CD4-positive, alpha-beta T cell treated with Interleukin-4 for 4 hours (primary cell): Measurements from ENCODE around the gene TMEM82.
"Not testable (repeated sequence)": the region's sequence is repeated elsewhere in the genome, so short reads cannot be mapped to it uniquely, and the experiment has no call there.

Source experiments
- DNase-seq: peaks from one replicate; pipeline ENCODE4 v3.0.0-alpha.2; 2020

The TMEM82 gene

DNA sequence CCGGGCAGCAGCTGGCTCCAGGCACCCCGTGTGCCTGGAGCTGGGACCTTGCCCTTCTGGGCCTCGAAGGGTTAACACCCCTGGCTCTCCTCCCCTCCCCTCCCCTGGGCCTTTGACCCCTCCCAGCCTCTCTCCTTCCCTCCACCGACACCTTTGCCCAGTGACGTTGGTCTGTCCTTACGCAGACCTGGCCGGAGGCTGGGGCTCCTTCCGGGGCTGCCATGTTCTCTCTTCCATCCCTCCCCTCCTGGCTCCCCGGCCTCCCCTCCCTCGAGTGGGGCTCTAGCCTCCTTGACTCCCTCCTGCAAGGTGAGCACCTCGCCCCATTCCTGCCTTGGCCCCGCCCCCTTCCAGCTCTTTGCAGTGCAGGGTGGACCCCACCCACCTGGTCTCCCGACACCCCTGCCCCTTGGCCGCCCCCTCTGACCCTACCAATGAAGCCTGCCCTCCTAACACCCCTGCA lies at the start of gene TMEM82:
Gene TMEM82 (plus strand): TSS at position 161 of the 463 bp plus-strand sequence. CDS start 61 bp downstream, at position 222.
- no peak for DNase-seq

DNA sequence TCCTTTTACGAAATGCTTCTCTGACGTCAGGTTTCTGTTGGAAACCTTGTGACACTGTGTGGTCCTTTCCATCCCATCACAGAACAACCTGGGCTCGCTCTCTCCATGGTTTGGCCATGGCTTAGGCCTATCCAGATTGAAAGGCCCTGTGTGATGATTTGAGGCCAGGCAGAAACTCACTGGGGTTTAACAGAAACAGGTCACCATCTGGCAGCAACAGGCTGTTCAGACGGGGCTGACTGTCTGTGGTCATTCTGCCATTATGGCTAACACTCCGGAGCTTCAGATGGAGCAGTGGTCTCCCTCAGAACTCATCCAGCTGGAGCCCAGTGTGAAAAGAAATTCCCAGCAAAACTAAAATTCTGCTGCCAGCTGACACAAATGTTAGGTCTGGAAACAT lies 48.9 kb upstream of the TMEM82 start:
- no peak for DNase-seq

DNA sequence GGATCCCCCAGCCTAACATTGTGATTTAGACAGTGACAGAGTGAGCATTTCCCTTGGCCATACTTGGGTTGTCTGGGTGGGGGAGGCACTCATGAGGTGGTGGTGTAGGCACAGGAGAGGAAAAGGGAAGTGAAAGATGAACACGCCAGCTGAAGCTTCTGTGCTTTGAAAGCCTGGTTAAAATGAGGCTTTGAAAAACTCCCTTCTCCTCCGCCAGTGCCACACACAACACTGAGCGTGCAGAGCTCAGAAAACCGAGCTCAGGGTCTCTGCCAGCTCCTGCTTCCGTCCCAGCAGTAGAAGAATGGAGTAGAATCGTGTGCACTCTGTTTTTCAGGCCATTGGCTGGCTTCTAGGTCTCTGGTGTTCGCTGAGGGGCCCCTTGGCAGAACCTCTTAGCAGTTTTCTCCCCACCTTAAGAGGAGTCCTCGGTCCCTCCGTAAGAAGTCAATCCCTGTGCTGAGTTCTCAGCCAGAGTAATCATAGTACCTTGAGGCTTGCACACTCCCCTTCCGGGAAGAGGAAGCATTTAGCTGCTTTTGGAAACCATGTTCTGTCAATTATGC lies 45.3 kb upstream of the TMEM82 start:
- DNase-seq, result peak; percentile 30

DNA sequence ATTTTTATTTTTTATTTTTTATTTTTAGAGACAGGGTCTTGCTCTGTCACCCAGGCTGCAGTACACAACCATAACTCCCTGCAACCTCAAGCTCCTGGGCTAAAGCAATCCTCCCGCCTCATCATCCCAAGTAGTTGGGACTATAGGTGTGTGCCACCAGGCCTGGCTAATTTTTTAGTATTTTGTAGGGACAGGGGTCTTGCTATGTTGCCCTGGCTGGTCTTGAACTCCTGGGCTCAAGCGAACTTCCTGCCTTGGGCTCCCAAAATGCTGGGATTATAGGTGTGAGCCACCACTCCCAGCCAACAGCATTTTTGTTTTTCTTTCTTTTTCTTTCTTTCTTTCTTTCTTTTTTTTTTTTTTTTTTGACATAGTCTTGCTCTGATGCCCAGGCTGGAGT lies 44.1 kb upstream of the TMEM82 start:
- no peak for DNase-seq

DNA sequence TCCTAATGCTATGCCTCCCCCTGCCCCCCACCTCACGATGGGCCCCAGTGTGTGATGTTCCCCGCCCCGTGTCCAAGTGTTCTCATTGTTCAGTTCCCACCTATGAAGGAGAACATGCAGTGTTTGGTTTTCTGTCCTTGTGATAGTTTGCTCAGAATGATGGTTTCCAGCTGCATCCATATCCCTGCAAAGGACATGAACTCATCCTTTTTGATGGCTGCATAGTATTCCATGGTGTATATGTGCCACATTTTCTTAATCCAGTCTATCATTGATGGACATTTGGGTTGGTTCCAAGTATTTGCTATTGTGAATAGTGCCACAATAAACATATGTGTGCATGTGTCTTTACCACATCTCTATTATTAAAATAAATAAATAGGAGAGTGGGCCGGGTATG lies 43.0 kb upstream of the TMEM82 start:
- DNase-seq, result not testable (repeated sequence)

DNA sequence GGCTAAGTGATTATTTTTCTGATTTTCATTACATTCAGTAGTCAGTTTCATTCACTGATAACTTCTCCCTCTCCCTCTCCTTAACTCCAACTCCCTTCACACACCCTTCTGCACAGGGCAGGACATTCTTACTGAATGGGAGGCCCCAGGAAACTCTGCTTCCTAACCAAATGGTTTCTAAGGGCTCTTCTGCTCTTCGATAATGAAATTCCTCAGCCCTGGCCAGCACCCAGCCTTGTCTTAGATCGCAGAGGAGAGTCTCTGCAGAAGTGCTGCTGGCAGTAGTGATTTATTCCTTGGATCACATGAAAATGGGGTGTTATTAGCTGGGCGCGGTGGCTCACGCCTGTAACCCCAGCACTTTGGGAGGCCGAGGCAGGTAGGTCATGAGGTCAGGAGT lies 41.8 kb upstream of the TMEM82 start:
- DNase-seq, result no peak

DNA sequence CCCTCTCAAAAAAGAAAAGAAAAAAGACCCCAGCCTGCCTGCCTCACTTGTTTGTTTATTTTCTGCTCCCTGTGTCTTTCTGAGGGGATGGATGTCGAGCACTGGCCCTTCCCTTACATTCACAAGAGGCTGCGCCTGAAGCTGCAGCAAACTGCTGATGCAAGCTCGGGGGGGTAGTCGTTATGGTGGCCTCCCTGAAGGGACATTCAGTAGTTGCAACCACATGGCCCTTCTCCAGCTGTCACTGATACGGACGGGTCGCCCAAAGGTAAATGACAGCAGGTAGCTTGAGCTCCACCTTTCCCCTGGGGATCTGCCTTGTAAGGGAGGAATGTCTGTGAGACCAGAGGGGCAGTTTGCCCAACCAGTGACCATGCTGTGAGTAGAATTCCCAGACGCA lies 40.5 kb upstream of the TMEM82 start:
- DNase-seq, result no peak

DNA sequence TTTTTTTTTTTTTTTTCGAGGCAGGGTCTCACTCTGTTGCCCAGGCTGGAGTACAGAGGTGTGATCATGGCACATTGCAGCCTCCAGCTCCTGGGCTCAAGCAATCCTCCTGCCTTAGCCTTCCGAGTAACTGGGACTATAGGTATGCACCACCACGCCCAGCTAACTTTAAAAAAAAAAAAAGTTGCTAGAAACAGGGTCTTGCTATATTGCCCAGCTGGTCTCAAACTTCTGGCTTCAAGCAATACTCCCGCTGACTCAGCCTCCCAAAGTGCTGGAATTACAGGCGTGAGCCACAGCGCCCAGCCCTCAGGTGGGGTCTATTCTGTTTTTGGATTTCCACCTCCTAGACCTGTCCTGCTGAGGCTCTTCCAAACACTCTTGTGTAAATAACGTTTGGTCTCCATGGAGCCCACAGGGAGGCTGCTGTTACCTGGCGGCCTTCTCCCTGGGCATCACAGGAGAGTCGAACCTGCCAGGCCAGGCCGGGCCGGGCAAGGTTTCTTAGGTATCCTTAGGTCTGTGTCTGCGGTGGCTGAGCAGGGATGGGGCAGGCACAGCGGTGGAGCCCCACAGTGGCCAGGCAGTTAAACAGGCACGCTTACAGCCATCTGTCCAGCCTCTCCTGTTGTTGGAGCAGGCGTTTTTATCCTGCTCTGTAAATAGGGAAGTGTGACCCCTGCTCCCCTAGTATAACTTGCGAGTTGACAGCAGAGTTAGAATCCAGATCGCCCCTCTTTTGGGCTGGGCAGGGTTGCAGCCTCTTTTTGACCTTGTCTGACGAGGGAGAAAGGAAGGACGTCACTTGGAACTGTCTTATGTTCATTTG lies 39.4 kb upstream of the TMEM82 start:
- DNase-seq, result no peak

DNA sequence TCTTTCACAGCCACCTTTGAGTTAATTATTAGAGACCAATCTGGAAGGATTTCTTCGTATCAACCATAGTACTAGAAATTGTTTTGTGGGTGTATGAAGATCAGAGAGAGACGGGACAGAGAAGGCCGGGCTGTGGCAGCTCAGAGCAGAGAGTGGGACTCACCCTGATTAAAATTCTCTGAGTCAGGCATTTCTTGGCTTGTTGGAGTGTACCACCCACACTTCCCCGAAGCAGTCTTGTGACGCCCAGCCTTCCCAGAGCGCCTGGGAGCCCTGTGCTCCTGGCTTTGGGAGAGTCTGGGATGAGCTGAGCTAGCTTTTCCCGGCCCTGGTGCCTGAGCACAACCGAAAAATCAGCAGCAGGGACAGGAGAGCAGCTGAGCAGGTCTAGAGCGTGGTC lies 38.7 kb upstream of the TMEM82 start:
- no peak for DNase-seq

DNA sequence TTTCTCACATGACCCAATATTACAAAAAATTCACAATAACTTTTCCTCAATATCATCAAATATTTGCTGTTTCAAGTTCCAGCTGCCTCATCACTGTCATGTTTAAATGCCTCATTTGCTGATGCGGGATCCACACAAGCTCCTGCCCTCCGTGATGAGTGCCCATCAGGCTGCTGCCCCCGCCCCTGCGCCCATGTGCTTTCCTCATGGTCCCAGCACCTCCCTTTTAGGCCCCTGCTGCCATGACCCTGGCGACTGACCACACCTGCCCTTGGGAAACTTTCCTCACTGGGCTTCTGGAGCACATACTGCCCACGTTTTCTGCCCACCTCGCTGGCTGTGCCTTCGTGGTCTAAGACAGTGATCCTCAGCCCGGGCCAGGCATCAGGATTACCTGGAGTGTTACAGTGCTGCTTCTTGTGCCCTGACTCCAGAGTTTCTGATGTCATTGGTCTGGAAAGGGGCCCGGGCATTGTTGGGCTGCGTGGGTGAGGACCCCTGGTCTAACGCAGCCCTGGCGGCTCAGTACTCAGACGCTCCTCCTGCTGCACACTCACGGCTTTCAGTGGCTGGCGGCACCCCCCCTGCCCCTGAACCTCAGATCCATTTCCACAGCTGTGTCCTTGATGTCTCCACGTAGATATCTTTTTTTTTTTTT lies 37.6 kb upstream of the TMEM82 start:
- DNase-seq, result no peak

DNA sequence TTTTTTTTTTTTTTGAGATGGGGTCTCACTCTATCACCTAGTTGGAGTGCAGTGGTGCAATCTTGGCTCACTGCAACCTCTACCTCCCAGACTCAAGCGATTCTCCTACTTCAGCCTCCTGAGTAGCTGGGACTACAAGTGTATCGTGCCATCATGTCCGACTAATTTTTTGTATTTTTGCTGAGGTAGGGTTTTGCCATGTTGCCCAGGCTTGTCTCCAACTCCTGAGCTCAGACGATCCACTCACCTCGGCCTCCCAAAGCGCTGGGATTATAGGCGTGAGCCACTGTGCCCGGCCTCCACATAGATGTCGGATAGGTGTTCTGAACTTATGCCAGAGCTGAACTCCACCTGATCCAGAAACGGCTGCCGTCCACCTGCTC lies 37.1 kb upstream of the TMEM82 start:
- DNase-seq, result no peak

DNA sequence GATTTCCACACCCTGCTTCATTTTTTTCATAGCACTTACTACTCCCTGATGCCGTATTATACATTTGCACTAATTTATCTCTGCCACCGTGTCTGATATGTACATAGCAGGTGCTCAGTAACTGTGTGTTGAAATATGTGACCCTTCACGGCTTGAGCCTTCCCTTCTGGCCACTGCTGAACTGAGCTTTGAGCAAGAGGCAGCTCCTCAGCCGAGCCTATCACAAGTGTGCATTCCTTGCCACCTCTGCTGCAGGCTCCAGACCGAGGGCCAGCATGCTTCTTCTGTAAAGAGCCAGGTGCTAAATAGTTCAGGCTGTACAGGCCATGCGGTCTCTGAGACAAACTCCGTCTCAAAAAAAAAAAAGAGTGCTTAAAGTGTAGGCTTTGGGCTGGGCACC lies 35.5 kb upstream of the TMEM82 start:
- DNase-seq, result no peak

DNA sequence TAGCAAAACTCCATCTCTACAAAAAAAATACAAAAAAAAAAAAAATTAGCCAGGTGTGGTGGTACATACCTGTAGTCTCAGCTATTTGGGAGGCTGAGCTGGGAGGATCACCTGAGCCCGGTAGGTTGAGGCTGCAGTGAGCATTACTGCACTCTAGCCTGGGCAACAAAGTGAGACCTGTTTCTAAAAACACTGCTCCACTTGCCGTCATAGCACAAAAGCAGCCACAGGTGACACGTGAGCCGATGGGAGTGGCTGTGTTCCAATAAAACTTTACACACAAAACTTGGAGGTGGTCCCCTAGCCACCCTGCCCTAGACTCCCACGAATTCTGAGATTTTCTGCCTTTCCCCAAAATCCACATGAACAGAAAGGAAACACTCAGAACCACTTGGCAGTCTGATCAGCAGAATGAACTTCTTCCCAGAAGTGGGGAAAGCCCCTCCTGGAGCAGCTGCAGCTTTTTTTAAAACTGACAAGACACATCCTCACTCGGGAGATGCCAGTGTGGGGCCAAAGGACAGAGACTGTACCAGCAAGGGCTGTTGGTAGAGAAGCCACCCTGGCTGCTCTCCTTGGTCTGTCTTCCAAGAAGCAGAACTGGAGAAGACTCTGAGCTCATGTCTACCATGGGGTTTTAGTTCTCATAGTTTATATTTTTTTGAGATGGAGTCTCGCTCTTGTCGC lies 34.9 kb upstream of the TMEM82 start:
- DNase-seq, result no peak

DNA sequence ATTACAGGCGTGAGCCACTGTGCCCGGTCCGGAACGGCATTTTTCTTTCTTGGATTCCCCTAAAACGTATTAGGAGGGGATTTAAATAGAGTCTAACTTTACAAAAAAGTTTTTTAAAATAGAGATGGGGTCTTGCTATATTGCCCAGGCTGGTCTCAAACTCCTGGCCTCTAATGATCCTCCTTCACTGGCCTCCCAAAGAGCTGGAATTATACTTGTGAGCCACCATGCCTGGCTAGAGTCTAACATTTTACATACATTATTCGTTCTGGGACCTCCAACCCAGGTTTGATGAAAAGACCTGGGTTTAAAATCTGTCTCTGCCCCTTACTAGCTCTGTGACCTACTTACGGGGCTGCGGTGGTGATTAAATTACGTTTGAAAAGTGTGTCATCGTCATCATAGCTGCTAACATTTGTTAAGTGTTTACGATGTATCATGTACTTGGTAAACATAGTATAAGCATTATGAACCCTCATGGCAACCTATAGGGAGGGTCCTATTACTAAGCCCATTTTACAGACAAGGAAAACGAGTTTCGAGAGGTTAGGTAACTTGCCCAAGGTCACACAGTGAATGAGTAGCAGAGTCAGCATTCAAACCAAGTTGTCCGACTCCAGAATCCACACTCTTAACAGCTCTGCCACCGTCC lies 33.7 kb upstream of the TMEM82 start:
- no peak for DNase-seq

DNA sequence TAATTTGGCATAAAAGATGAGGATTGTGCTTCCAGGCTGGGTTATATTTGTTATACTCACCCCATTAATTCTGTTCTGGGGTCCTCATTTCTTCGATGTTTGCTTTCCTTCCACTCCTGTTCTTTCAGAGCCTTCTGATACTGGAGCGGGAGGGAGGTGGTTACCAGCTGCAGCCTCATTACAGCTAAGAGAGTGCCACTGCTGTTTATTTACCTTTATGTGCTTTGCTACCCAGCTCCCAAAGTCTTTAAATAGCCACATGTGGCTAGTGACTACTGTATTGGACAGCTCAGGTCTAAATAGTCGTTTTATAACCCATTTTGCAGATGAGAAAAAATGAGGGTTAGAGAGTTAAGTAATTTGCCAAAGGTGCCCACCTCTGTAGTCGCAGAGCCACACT lies 33.1 kb upstream of the TMEM82 start:
- DNase-seq, result no peak

DNA sequence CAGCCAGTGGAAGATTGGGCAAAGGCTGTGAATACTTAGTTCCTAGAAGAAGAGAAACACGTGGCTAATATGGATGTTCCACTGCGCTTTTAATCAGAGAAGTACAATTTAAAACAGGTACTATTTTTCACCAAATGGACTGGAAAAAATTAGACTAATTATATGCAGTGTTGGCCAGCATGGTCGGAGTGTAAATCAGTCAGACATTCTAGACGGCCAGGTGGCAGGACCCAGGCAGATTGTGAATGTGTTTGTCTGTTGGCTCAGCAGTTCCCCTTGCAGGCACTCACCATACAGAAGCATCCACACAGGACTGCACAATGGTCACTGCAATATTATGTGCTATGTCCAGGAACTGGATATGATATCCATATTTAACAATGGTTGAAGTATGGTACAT lies 30.1 kb upstream of the TMEM82 start:
- no peak for DNase-seq

DNA sequence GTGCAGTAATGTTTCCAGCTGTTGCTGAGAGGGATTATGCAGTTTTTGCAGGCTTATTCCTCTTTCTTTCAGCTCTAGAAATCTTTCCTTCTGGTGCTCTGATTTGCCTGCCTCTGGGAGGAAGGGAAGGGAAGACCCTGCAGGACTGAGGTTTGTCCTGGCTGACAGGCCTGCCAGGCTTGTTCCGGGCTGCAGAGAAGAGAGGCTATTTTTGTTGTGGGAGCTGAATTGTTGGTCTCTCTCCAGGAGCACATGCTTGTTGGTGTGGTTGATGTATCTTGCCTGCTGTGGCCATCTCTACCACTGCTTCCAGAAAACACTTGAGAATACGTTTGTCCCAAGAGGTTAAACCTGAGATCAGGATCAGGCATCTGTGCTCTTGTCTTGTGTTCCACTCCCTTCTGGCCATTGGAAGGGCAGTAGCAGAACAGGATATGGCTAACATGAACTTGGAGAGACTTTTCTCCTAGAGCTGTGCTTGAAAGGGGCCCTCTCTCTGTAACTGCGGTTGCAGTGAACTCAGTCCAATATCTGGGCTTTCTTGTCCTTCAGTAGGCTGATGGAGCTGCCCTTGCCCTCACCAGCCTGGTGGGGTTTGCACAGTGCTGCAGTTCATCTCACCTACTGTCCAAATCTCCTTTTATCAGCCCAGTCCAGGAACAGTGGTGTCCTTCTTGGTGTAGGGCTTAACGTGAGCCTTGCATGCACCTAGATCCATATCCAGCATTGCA lies 27.7 kb upstream of the TMEM82 start:
- no peak for DNase-seq

DNA sequence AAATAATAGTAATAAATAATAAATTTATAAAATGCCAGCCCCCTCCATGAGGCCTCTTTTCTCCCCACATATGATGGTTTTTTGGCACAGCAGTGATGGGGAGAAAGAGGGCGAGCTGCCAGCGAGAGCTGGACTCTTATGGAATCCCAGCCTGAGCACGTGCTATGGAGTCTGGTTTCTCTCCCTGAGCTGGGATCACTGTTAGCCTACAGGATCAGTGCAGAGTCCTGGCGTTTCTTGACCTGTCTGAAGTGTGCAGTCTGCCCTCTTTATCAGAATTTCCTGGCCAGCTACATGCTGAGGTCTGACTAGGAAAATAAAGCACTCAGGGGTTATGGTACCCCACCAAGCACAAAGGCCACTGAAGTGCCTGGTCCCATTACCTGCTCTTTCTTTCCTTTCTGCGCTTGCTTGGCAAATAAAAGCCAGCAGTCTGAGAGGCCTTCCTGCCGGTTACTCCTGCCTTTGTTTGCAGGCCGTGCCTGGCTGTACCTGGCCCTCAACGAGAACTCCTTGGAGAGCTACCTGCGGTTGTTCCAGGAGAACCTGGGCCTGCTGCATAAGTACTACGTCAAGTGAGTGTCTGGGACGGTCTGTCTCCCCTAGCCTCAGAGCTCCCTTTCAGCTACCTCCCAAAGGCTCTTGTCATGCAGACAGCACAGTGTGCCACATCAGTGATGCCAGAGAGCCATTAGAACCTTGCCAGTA lies 24.7 kb upstream of the TMEM82 start:
- no peak for DNase-seq

DNA sequence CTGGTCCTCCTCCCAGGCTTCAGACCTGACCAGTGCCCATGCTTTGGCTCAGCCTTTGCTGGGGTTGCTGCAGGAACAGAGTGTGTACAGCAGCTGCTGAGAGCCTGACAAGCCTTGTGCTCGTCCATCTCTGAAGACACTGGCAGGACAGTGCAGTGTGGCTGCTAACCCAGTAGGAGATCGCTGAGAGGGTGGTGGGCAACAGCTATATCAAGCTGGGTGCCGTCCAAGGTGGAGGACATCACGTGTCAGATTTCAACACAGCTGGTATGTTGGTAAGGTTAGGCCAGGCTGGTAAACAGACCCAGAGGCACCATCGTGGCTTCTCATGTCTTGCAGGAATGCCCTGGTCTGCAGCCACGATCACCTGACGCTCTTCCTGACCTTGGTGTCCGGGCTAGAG lies 24.1 kb upstream of the TMEM82 start:
- DNase-seq, result no peak

DNA sequence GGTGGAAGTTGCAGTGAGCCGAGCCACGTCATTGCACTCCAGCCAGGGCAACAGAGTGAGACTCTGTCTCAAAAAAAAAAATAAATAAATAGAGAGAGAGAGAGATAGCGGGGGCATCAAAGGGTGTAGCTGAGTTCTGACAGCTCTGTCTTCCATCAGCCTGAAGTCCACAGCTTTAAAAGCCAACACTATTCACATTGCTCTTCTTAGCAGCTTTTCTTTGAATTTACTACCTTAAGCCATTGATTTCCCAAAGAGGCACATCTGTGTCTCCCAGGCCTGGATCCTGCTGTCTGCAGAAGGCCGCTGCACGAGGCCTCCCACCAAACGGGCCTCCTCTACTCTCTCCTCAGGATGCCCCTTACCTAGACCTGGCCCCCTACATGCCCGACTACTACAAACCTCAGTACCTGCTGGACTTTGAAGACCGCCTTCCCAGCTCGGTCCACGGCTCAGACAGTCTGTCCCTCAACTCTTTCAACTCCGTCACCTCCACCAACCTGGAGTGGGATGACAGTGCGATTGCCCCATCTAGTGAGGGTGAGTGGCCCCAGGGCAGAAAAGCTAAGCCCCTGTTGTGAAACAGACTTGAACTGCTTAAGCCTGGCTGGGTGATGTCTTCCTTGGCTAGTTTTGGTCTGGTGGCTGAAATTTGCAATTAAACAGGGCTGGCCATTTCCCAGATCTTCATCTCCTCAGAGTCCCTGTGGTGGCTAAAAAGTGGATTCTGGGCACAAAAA lies 22.7 kb upstream of the TMEM82 start:
- no peak for DNase-seq

DNA sequence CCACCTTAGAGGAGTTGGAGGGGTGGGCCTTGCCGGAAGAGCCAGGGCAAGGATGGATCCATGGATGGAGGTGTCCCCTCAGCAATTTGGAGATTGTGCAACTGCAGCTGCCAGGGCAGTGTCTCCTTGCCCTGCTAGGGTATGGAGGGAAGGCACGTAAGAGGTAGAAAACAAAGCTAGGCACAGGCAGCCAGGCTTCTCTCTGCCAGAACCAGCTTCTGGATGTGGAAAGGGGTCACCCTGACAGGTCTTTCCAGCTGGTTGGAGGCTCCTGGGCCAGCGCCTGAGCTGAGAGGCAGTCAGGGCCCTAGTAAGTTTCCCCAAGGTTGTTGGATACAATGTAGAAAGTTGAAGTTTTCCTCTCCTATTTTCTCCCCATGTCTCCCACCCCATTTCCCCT lies 21.4 kb upstream of the TMEM82 start:
- no peak for DNase-seq
